Kidney (tissue), 14 donors: ENCODE results near the gene MED16. TPM values are rescaled to one million over a fixed set of nuclear protein-coding genes. Genes with fewer than 3 reads are reported as not detected.

Experiments used
- DNase-seq, 5 donors: peaks; one replicate each; pipeline ENCODE4 v3.0.0-alpha.2; 2013 to 2020
- FAIRE-seq: peaks from 2 replicates; lab custom pipeline; 2012; peaks lifted over from hg19 to GRCh38; lab: Jason Lieb, UNC
- H3K27ac ChIP-seq, 2 donors: one replicate each; pipeline ENCODE4 v1.7.0; 2013; ENCODE audit warnings: low read depth in 2 of 2, low read length in 2 of 2, inconsistent platforms in 1 of 2
- H3K27me3 ChIP-seq: one replicate; pipeline ENCODE4 v1.7.1; 2013; ENCODE audit warnings: low read length, inconsistent platforms; ENCODE audit not compliant: control insufficient read depth, insufficient read depth
- H3K36me3 ChIP-seq, 3 donors: one replicate each; pipeline versions ENCODE4 v1.7.0 to v1.7.1; 2013; ENCODE audit warnings: low read length in 3 of 3, control low read depth in 1 of 3, inconsistent platforms in 1 of 3; ENCODE audit not compliant: insufficient read depth in 3 of 3, control insufficient read depth in 2 of 3
- H3K4me1 ChIP-seq, 3 donors: one replicate each; pipeline versions ENCODE4 v1.7.0 to v1.7.1; 2013; ENCODE audit warnings: low read length in 3 of 3, inconsistent platforms in 1 of 3, low read depth in 1 of 3; ENCODE audit not compliant: control insufficient read depth in 2 of 3, insufficient read depth in 2 of 3
- H3K4me3 ChIP-seq, 3 donors: one replicate each; pipeline versions ENCODE4 v1.7.0 to v1.8.1; 2013; ENCODE audit warnings: low read length in 3 of 3, control low read depth in 1 of 3, inconsistent platforms in 1 of 3
- H3K9ac ChIP-seq, 3 donors: one replicate each; pipeline versions ENCODE4 v1.7.0 to v1.7.1; 2013; ENCODE audit warnings: low read length in 3 of 3, control low read depth in 1 of 3, inconsistent platforms in 1 of 3
- H3K9me3 ChIP-seq, 3 donors: one replicate each; pipeline versions ENCODE4 v1.7.0 to v1.7.1; 2013; ENCODE audit warnings: low read length in 3 of 3, control low read depth in 1 of 3, inconsistent platforms in 1 of 3; ENCODE audit not compliant: control insufficient read depth in 2 of 3, insufficient read depth in 1 of 3
- intact Hi-C: fragments of 100-400 bp; cut with DNase I; formaldehyde crosslinking; loops from one replicate; pipeline ENCODE4 v1.11.1; 2022
- polyA plus RNA-seq: library from polyadenylated mRNA; stranded (reverse); fragments of 350-450 nt; fragmentation: Illumina TruSeq; extraction: RNeasy Lipid Tissue Mini Kit (QIAGEN cat#74804); gene quantifications from one replicate; pipeline ENCODE4 v1.2.3, GENCODE V29; 2014; ENCODE audit warnings: low read depth, low replicate concordance; ENCODE audit not compliant: insufficient read depth
- total RNA-seq: library from RNA; stranded (reverse); fragmentation: NEBNext Ultra II Directional; extraction: Animal tissue kit (Norgen Biotek cat#: 25700); gene quantifications from one replicate; pipeline ENCODE4 v1.2.1, GENCODE V29; 2021
- TF ChIP-seq, protein P1 (sequence below): IDR thresholded peaks from 3 replicates; pipeline ENCODE4 v1.5.1; 2012; ENCODE audit warnings: mild to moderate bottlenecking, moderate library complexity, borderline replicate concordance; ENCODE audit not compliant: insufficient read depth; ENCODE audit errors: extremely low read depth
- donor health status: control.
- donor health status: control.
- donor health status: control.
- donor health status: control.
- donor health status: control.
- donor health status: DM: yes; HTN: yes; CAD: no.
- donor health status: Normal renal cell carcinoma (clear cell type).

Gene MED16
- total and polyA plus RNA-seq, 2 donors from 2014 or later = 56.5 to 72.1 TPM

DNA sequence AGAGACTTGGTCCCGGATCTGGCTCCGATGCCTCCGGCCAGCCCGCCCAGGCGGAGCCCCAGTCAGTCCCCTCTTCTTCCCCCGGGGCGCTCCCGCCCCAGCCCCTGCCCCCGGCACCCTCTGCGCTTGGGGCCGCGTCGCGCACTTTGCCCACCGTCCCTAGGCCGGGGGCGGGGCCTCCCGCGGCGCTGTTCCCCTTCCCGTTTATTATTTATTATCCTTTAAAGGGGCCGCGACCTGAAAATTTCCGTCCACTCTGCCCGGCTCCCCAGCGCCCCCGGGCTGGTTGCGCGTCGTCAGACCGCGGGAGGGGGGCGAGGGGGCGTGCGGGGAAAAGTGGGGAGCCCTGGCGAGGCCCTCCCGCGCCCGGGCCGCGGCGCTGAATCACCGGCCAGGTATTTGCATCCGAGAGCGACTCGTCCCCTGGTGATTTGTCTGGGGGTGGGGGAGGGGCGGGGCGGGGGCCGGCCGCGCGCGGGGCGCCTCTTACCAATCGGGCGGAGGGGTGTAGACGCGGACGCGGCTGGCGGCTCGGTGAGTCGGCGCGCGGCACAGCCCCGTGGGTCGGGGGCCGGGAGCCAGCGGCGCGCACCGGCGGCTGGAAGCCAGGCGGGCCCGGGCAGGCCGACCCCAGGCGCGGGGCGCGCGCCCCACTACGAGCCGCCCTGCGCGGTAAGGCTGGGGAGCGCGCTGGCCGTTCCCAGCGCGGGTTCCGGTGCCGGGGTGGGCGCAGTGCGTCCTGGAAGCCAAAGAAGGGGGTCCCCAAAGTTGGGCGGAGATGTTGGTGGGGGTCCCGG lies 32.7 kb upstream of the MED16 start, which contains the start of gene ARID3A:
TSS of gene ARID3A (plus strand) at position 510 of the 797 bp plus-strand sequence. CDS start 3,494 bp downstream, outside the sequence.
- Histone ChIP-seq H3K9ac (peak within 1 kb of the TSS; percentile 15 to 82 (median 77)), H3K4me3 (peak within 1 kb of the TSS; percentile 41 to 78 (median 69)), H3K27ac (peak within 1 kb of the TSS; percentile 74 to 84), H3K9me3 (no peaks in the 10 kb centered on the region), H3K4me1 (peaks cover 0 to 5% (median 0%) of the 10 kb centered on the region in 3 donors), H3K36me3 (no peaks in the 10 kb centered on the region), H3K27me3 (peaks cover 2% of the 10 kb centered on the region)
- intact Hi-C loops = loop anchor here (5.0 kb wide), 1 partner anchor 57 kb away; the partner anchor contains the start of gene WDR18
- FAIRE-seq = no peak
- TF ChIP-seq, protein P1, sequence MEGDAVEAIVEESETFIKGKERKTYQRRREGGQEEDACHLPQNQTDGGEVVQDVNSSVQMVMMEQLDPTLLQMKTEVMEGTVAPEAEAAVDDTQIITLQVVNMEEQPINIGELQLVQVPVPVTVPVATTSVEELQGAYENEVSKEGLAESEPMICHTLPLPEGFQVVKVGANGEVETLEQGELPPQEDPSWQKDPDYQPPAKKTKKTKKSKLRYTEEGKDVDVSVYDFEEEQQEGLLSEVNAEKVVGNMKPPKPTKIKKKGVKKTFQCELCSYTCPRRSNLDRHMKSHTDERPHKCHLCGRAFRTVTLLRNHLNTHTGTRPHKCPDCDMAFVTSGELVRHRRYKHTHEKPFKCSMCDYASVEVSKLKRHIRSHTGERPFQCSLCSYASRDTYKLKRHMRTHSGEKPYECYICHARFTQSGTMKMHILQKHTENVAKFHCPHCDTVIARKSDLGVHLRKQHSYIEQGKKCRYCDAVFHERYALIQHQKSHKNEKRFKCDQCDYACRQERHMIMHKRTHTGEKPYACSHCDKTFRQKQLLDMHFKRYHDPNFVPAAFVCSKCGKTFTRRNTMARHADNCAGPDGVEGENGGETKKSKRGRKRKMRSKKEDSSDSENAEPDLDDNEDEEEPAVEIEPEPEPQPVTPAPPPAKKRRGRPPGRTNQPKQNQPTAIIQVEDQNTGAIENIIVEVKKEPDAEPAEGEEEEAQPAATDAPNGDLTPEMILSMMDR = peak; percentile 16
- peak; percentile 90 to 95 (median 93) for DNase-seq

DNA sequence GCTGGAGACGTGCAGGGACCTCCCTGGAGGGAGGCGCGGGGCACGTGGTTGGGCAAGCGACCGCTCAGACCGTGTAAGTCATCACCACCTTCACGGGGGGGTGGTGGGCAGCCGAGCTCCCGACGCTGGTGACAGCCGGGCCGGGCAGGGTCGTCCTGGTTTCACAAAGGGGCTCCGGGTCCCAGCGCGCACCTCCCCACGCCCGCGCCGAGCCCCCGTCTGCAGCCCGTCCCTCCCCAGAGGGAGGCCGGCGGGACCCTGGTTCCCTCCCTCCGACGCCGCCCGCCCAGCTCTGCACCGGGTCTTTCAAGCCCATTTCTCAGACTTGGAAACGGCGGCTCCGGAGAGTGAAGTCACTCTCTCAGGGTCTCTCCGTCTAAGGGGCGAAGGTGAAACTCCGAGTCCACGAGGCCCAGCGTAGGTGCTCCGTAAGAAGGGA lies 32.1 kb upstream of the MED16 start:
- TF ChIP-seq, protein P1 = no peak
- Histone ChIP-seq H3K4me3 (peak overlapping the region; percentile 34 to 78 (median 69)), H3K4me1 (peaks cover 0 to 7% (median 0%) of the 10 kb centered on the region in 3 donors), H3K9ac (peak overlapping the region in 2 of 3 donors; percentile 54 to 55), H3K9me3 (no peaks in the 10 kb centered on the region), H3K36me3 (no peaks in the 10 kb centered on the region), H3K27me3 (peaks cover 4% of the 10 kb centered on the region), H3K27ac (peak overlapping the region; percentile 73 to 74)
- intact Hi-C loops = loop anchor here (5.0 kb wide), 1 partner anchor 57 kb away; the partner anchor contains the start of gene WDR18
- FAIRE-seq (no peak), DNase-seq (peak in 1 of 5 donors; percentile 88)

DNA sequence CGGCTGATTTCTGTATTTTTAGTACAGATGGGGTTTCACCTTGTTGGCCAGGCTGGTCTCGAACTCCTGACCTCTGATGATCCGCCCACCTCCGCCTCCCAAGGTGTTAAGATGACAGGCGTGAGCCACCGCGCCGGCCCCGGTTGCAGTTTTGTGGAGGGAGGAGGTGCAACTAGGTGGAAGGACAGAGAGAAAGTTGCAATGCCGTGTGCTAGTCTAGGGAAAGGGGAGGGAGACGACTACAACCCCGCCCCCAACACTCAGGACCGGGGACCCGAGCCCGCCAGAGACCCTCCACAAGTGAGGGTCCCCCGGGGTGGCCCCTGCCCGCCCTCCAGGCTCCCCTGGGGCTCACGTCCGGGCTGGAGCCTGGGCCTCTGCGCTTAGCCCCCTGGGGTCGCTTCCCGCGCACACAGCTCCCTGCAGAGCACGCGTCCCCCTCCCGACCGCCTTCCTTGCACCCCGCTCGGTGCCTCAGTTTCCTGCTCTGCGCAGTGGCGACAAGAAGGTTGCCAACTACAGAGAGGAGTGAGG lies 31.6 kb upstream of the MED16 start:
- intact Hi-C loops = loop anchor here (5.0 kb wide), 1 partner anchor 58 kb away; the partner anchor contains the start of gene WDR18
- DNase-seq = peak in 2 of 5 donors; percentile 81 to 86
- H3K9me3 ChIP-seq = no peaks in the 10 kb centered on the region
- peak overlapping the region in 2 of 3 donors; percentile 54 to 55 for H3K9ac ChIP-seq
- FAIRE-seq = no peak
- H3K4me1 ChIP-seq = peaks cover 0 to 7% (median 0%) of the 10 kb centered on the region in 3 donors
- TF ChIP-seq, protein P1 = no peak
- H3K4me3 ChIP-seq = peak overlapping the region; percentile 34 to 78 (median 69)
- no peaks in the 10 kb centered on the region for H3K36me3 ChIP-seq
- H3K27ac ChIP-seq = no peak overlapping the region
- peaks cover 4% of the 10 kb centered on the region for H3K27me3 ChIP-seq
